Activated CD4-positive, alpha-beta T cell treated with anti-CD3 and anti-CD28 coated beads, Interleukin-2, amount 50 U/mL, for 48 hours (primary cell): ENCODE data around the gene HAPSTR1.
A peak's percentile ranks its signal among the peaks of the same experiment; 100 is the strongest.

ENCODE experiments used
- DNase-seq, 2 experiments: peaks; one replicate each; pipeline ENCODE4 v3.0.0-alpha.2; 2020

The HAPSTR1 gene

GRCh38 chr16:9124444-9124843 is 33.0 kb downstream of the HAPSTR1 start:
- DNase-seq: no peak

GRCh38 chr16:9124908-9125584 is 33.6 kb downstream of the HAPSTR1 start:
- no peak for DNase-seq

- no peak for DNase-seq
These were observed 34.4 kb downstream of the HAPSTR1 start for GRCh38 chr16:9125658-9126505.

- no peak for DNase-seq
These were observed 35.2 kb downstream of the HAPSTR1 start for GRCh38 chr16:9126609-9127008.

DNA sequence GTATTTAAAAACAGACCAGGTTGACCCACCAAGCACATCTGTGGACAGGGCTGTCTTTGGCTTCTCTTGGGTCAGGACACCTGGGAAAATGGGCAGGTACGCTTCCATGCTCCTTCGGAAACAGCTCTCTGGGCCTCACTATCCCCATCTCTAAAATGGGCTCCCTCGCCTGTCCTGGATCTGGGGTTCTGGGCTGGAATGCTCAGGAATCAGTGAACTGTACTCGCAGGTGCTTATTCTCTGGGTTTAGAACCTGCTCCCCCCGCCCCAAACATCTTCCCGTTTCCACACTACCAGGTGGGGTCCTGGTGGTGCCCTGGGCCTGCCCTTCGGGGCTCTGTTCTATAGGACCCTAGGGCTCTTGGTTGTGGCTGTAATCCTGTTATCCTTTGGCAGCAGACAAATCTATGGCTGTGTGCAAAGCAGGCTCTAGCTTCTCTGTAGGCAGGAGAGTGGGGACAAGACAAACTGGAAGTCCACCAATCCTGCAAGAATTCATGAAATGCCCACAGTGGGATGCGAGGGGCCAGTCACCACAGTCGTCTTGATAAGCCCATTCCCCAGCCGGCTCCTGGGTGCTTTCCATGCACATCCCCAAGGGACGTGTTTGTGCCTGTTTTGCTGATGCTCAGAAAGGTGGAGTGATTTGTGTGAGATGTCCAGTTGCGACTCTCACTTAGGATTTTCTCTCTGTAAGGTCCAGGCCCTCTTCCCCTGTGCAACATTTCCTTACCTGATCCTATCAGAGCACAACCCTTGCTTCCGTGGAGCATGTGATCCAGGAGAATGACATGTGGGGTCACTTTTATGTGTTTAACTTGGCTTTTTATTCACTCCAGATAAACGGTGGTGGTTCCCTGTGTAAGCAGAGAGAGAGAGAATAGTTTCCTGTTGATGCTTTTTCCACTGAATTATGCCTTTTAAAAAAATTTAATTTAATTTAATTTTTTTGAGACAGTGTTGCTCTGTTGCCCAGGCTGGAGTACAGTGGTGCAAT is 37.2 kb downstream of the HAPSTR1 start:
- no peak for DNase-seq

DNA sequence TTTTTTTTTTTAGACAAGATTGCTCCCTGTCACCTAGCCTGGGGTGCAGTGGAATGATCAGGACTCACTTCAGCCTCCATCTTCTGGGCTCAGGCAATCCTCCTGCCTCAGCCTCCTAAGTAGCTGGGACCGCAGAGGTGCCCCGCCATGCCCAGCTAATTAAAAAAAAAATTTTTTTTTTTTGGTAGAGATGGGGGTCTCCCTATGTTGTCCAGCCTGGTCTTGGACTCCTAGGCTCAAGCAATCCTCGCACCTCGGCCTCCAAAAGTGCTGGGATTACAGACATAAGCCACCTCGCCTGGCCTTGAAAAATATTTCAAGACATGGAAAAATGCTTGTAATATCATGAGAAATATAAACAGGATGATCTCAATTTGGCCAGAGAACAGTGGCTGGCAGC is 42.9 kb downstream of the HAPSTR1 start:
- DNase-seq: no peak

DNA sequence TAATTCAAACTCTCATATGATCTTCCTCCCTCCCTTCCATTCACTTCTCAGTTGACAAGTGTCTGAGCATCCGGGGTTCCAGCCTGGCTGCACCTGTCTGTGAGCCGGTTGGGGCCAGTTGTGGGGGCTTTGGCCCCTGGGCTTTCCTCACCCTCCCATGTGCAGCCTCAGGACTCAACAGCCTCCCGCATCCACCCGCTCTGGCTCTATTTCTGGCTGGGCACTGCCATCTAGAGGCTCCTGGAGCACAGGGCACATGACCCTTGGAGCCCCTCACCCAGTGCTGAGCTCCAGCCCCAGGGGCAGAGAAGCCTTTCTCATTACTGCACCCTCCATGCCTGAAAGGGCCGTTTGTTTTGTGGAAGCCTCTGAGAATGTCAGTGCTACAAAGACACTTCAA is 43.3 kb downstream of the HAPSTR1 start:
- peak; percentile 66 to 75 for DNase-seq

GRCh38 chr16:9135797-9136196 is 44.4 kb downstream of the HAPSTR1 start:
- no peak for DNase-seq

- no peak for DNase-seq
These were observed 45.2 kb downstream of the HAPSTR1 start for GRCh38 chr16:9136596-9136995.

GRCh38 chr16:9138021-9138680 is 46.7 kb downstream of the HAPSTR1 start:
- no peak for DNase-seq

DNA sequence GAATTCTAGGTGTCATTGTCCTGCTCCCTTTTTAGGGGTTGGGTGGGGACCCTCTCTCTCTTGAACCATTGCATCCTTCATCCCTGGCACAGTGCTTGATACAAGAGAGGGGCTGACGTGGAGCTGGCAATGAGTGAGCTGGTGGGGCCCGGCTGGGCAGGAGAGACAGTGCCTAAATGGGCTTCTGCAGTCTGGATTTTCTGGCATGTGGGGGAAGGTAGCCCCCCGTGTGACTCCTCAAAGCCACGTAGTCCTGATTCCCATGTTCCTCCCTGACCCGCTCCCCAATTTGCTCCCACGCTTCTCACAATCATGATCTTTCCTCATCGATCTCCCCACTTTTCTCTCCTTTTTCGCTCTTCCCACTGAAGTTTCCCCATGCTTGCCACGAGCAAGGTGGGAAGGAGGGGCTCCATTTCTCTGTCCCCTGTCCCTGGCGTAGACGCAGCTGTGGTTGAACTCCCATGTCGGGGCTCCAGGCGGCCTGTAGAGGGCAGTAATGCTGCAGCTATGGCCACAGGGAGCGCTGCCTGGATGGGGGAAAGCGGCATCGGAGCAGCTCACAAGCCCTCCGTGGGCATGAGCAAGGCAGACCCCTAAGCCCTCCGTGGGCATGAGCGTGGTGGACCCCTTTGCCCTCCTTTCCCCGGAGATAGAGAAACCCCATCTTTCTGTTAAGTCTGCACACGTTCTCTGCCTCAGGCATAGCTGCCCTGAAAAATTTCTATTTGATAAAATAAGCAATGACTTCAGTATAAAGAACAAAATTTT is 47.5 kb downstream of the HAPSTR1 start:
- DNase-seq: peak; percentile 71 to 80

- no peak for DNase-seq
These were observed 48.5 kb downstream of the HAPSTR1 start for GRCh38 chr16:9139965-9140364.
